Erythroblast (primary cell): ENCODE measurements around the gene ZNF263.

Experiments
- GATA1 ChIP-seq: IDR thresholded peaks from 2 replicates; pipeline ENCODE4 v1.6.1; 2011; ENCODE audit warnings: low read depth, mild to moderate bottlenecking, control low read depth, low read length, moderate library complexity
- POLR2A ChIP-seq: IDR thresholded peaks from 2 replicates; pipeline ENCODE4 v1.6.1; 2011; ENCODE audit warnings: mild to moderate bottlenecking, low read length

DNA sequence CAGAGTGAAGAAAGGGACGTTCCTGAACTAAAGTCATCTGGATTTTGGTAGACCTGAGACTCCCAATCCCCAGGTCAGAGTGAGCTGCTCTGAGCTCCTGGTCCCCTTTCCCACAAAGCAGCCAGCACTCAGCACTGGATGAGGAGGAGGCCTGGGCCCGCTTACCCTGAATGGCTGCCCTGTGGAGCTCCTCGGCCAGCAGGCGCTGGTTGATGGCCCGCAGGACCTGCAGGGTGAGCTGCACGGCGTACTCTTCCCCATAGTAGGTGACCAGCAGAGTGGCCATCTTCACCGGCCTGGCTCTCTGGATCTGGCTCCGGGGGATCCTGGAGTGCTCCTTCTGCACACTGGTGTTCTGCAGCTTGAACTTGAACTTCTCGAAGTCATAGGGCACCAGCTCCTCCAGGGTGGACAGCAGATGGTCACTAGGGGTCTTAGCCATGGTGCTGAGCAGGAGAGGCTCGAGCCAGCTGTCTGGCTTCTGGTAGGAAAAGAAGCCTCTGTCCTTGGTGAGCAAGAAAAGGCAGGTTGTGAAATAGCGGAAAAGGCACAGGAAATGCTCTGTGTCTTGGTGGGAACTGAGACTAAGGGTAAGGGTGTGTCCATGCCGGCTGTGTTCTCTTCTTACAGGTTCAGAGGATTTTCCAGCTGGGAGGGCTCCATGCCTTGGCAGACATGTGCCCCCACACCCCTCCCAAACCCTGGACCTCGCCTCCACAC lies 27.0 kb upstream of the ZNF263 start, which contains the start of gene MEFV:
- no peak for TF ChIP-seq POLR2A
- no peak for TF ChIP-seq GATA1
